GM23248 (cell line): Measurements from ENCODE around the gene SYK. TPM values are rescaled to one million over a fixed set of nuclear protein-coding genes. Genes with fewer than 3 reads are reported as not detected.
"Not testable (repeated sequence)": the region's sequence is repeated elsewhere in the genome, so short reads cannot be mapped to it uniquely, and the experiment has no call there.

Experiments used
- DNase-seq: peaks from one replicate; pipeline ENCODE4 v3.0.0-alpha.2; 2015
- H2AFZ ChIP-seq: fragments of 200-600 bp; sonication (generic); 2 replicates; pipeline ENCODE4 v1.6.1; 2016; ENCODE audit warnings: antibody characterized with exemption
- H3F3A ChIP-seq: fragments of 200-600 bp; sonication (generic); 2 replicates; pipeline ENCODE4 v1.6.1; 2016; ENCODE audit warnings: mild to moderate bottlenecking, antibody characterized with exemption, mixed run types; ENCODE audit not compliant: insufficient read depth
- H3K27ac ChIP-seq: fragments of 200-600 bp; sonication (generic); 2 replicates; pipeline ENCODE4 v1.5.1; 2016; ENCODE audit warnings: mild to moderate bottlenecking
- H3K27me3 ChIP-seq: fragments of 200-600 bp; sonication (generic); replicated peaks from 2 replicates; pipeline ENCODE4 v1.6.1; 2016; ENCODE audit warnings: mild to moderate bottlenecking; ENCODE audit not compliant: insufficient read depth
- H3K36me3 ChIP-seq: fragments of 200-600 bp; sonication (generic); 2 replicates; pipeline ENCODE4 v1.6.1; 2016; ENCODE audit warnings: low read depth, mild to moderate bottlenecking
- H3K4me1 ChIP-seq: fragments of 200-600 bp; sonication (generic); 2 replicates; pipeline ENCODE4 v1.6.1; 2016; ENCODE audit warnings: mild to moderate bottlenecking; ENCODE audit not compliant: insufficient read depth
- H3K4me2 ChIP-seq: fragments of 200-600 bp; sonication (generic); one replicate; pipeline ENCODE4 v1.6.1; 2016; ENCODE audit warnings: mild to moderate bottlenecking; ENCODE audit not compliant: unreplicated experiment
- H3K4me3 ChIP-seq: fragments of 200-600 bp; sonication (generic); 2 replicates; pipeline ENCODE4 v1.5.1; 2016; ENCODE audit warnings: mild to moderate bottlenecking
- H3K79me2 ChIP-seq: fragments of 200-600 bp; sonication (generic); 2 replicates; pipeline ENCODE4 v1.6.1; 2016; ENCODE audit warnings: mild to moderate bottlenecking; ENCODE audit not compliant: insufficient read depth
- H3K9ac ChIP-seq: fragments of 200-600 bp; sonication (generic); 2 replicates; pipeline ENCODE4 v1.6.1; 2016; ENCODE audit warnings: mild to moderate bottlenecking
- H3K9me2 ChIP-seq: fragments of 200-600 bp; sonication (generic); 2 replicates; pipeline ENCODE4 v1.6.1; 2016; ENCODE audit warnings: mixed run types, mild to moderate bottlenecking, moderate library complexity; ENCODE audit not compliant: insufficient read depth
- H3K9me3 ChIP-seq: fragments of 200-600 bp; sonication (generic); one replicate; pipeline ENCODE4 v1.6.1; 2017; ENCODE audit warnings: low read depth
- H4K20me1 ChIP-seq: fragments of 200-600 bp; sonication (generic); 2 replicates; pipeline ENCODE4 v1.6.0; 2016; ENCODE audit not compliant: insufficient read depth
- EZH2 ChIP-seq: fragments of 200-600 bp; sonication (generic); IDR thresholded peaks from 2 replicates; pipeline ENCODE4 v1.6.1; 2018; ENCODE audit warnings: antibody characterized with exemption, mild to moderate bottlenecking; ENCODE audit not compliant: insufficient read depth, poor library complexity, severe bottlenecking
- EZH2phosphoT487 ChIP-seq: fragments of 200-600 bp; sonication (generic); IDR thresholded peaks from 2 replicates; pipeline ENCODE4 v1.6.1; 2018; ENCODE audit warnings: antibody characterized with exemption, moderate library complexity, mild to moderate bottlenecking, low read depth; ENCODE audit not compliant: insufficient read depth
- WGBS, 2 experiments: methylation state at CpG; one replicate each; pipeline ENCODE4 v1.1.6; 2015 to 2017; ENCODE audit warnings: low lambda C conversion rate in 2 of 2, low coverage in 1 of 2; ENCODE audit errors: missing lambda C conversion rate in 2 of 2; 5-methylcytosine and 5-hydroxymethylcytosine counted together
- in situ Hi-C: fragments of 300-500 bp; cut with MboI; formaldehyde crosslinking; loops from 2 replicates; pipeline ENCODE4 v1.15.0; 2020
- polyA plus RNA-seq: library from polyadenylated mRNA; unstranded; fragments of >200 nt; fragmentation: Nextera tagmentation; extraction: Ambion mirVana; gene quantifications from 2 replicates; pipeline ENCODE4 v1.2.1, GENCODE V29; 2016
- total RNA-seq: library from RNA; depleted of rRNA; stranded (reverse); fragments of >200 nt; shearing (Covaris generic); gene quantifications from 2 replicates; pipeline ENCODE4 v1.2.3, GENCODE V29; 2014

Gene SYK
- total and polyA plus RNA-seq, 2 experiments from 2014 or later, result not detected

GRCh38 chr9:90783552-90783951 lies 18.1 kb upstream of the SYK start:
- Histone ChIP-seq H4K20me1 (no peaks in the 10 kb centered on the region), H3K4me2 (no peak overlapping the region), H2AFZ (no peak overlapping the region), H3K9me3 (no peaks in the 10 kb centered on the region), H3K4me3 (no peak overlapping the region), H3K79me2 (no peaks in the 10 kb centered on the region), H3K9me2 (no peaks in the 10 kb centered on the region), H3K27me3 (no peaks in the 10 kb centered on the region), H3K36me3 (no peaks in the 10 kb centered on the region), H3K4me1 (no peaks in the 10 kb centered on the region), H3K9ac (no peak overlapping the region), H3K27ac (no peak overlapping the region), H3F3A (no peaks in the 10 kb centered on the region)
- no peak for TF ChIP-seq EZH2
- no peak for TF ChIP-seq EZH2phosphoT487
- WGBS, 2 experiments, result 8 to 15% methylated on average over 3 of the region's 3 CpGs
- in situ Hi-C loops, result no loop called here
- no peak for DNase-seq

DNA sequence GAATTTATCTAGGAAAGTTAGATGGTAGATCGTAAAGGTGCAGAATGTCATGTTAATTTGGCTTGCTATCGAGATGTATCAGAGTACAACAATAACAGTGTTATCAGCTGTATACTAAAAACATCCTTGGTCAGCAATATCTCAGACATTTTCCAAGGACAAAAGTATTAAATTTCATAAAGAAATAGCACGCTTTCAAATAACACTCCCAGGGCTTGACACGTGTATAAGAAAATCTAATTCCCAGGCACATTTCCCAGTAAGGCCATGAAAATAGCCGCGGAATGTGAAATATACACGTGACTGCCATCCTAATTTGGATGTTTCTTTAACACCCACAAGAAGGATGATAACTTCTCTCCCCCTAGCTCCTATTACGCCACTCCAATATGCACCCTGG lies 17.7 kb upstream of the SYK start:
- H3K4me2 ChIP-seq, result no peak overlapping the region
- H3K4me1 ChIP-seq, result no peaks in the 10 kb centered on the region
- no peak overlapping the region for H3K27ac ChIP-seq
- no peak for TF ChIP-seq EZH2
- TF ChIP-seq EZH2phosphoT487, result no peak
- H3K27me3 ChIP-seq, result no peaks in the 10 kb centered on the region
- WGBS, 2 experiments, result 35 to 44% methylated on average over 8 of the region's 8 CpGs
- H3F3A ChIP-seq, result no peaks in the 10 kb centered on the region
- in situ Hi-C loops, result no loop called here
- no peak overlapping the region for H3K4me3 ChIP-seq
- H4K20me1 ChIP-seq, result no peaks in the 10 kb centered on the region
- DNase-seq, result no peak
- no peak overlapping the region for H3K9ac ChIP-seq
- H3K9me3 ChIP-seq, result no peaks in the 10 kb centered on the region
- H2AFZ ChIP-seq, result no peak overlapping the region
- no peaks in the 10 kb centered on the region for H3K36me3 ChIP-seq
- H3K79me2 ChIP-seq, result no peaks in the 10 kb centered on the region
- H3K9me2 ChIP-seq, result no peaks in the 10 kb centered on the region

DNA sequence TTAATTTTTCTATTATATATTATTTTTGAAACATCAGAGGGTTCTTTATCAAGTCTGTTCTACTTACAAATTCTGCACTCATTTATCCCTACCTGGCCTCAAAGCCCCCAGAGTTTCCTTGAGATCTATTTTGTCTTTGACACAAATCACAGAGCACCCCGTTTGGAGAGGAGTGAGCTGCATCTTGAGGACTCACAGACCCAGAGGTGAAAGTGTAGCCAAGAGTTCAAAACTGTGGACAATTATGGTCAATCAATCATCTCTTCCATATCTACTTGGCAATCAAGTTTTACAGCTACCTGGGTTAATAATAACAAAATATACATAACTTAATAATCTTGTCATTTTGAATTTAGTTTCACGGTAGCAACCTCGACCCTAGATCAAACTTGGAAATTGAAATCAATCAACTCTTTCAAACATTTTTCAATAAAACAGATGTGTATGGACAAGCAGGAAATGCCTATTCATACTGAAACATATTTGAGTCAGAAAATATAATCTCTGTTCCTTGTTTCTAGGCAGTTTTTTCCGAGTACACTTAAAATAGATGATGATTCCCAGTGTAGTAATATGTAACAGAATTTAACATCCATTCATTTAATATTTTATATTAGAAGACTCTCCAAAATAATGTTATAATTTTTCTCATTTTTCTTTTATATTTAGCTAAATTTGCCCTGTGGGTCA lies 13.7 kb upstream of the SYK start:
- H3K9ac ChIP-seq, result no peak overlapping the region
- no peaks in the 10 kb centered on the region for H3K4me1 ChIP-seq
- no peak overlapping the region for H3K4me2 ChIP-seq
- H3K27me3 ChIP-seq, result no peaks in the 10 kb centered on the region
- H4K20me1 ChIP-seq, result no peaks in the 10 kb centered on the region
- DNase-seq, result no peak
- no peak overlapping the region for H3K27ac ChIP-seq
- no peak overlapping the region for H2AFZ ChIP-seq
- in situ Hi-C loops, result no loop called here
- H3K9me2 ChIP-seq, result no peaks in the 10 kb centered on the region
- no peak overlapping the region for H3K4me3 ChIP-seq
- H3K79me2 ChIP-seq, result no peaks in the 10 kb centered on the region
- H3K36me3 ChIP-seq, result no peaks in the 10 kb centered on the region
- WGBS, 2 experiments, result 2 to 5% methylated on average over 4 of the region's 4 CpGs
- no peaks in the 10 kb centered on the region for H3F3A ChIP-seq
- TF ChIP-seq EZH2phosphoT487 (no peak), EZH2 (no peak)
- no peaks in the 10 kb centered on the region for H3K9me3 ChIP-seq

DNA sequence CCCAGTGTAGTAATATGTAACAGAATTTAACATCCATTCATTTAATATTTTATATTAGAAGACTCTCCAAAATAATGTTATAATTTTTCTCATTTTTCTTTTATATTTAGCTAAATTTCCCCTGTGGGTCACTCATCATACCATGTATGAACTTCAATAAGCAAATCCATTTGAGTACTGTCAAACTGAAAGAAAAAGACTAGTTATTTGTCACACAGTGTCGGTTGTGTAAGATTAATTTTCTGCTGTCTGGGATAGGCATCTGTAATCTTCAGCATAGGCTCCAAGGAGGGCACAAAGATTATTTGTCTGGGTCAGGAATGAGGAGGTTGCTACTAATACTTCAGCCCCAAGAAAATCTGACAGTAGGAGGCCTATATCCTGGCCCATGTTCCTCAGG lies 13.1 kb upstream of the SYK start:
- H3K36me3 ChIP-seq, H3K9me3 ChIP-seq, H2AFZ ChIP-seq, H3K4me1 ChIP-seq, H4K20me1 ChIP-seq, DNase-seq, H3K4me2 ChIP-seq, H3K9me2 ChIP-seq, H3F3A ChIP-seq, in situ Hi-C loops, H3K9ac ChIP-seq, H3K79me2 ChIP-seq, H3K4me3 ChIP-seq, H3K27ac ChIP-seq, H3K27me3 ChIP-seq: not testable (repeated sequence)
- WGBS, 2 experiments, result 0 to 9% methylated on average over 1 of the region's 1 CpG

GRCh38 chr9:90789408-90789807 lies 12.2 kb upstream of the SYK start:
- Histone ChIP-seq H3K9ac (no peak overlapping the region), H3K4me1 (no peaks in the 10 kb centered on the region), H2AFZ (no peak overlapping the region), H3K27me3 (no peaks in the 10 kb centered on the region), H3K9me3 (no peaks in the 10 kb centered on the region), H4K20me1 (no peaks in the 10 kb centered on the region), H3F3A (no peaks in the 10 kb centered on the region), H3K36me3 (no peaks in the 10 kb centered on the region), H3K27ac (no peak overlapping the region), H3K9me2 (no peaks in the 10 kb centered on the region), H3K4me2 (no peak overlapping the region), H3K79me2 (no peaks in the 10 kb centered on the region), H3K4me3 (no peak overlapping the region)
- in situ Hi-C loops, result no loop called here
- TF ChIP-seq EZH2, result no peak
- TF ChIP-seq EZH2phosphoT487, result no peak
- WGBS, 2 experiments, result 9 to 14% methylated on average over 4 of the region's 4 CpGs
- no peak for DNase-seq
